ENCODE results near the gene OR2G6. TPM values are rescaled to one million over a fixed set of nuclear protein-coding genes. Genes with fewer than 3 reads are reported as not detected.
"Not testable (repeated sequence)": the region's sequence is repeated elsewhere in the genome, so short reads cannot be mapped to it uniquely, and the experiment has no call there.

OR2G6 gene
- total RNA-seq (ENCODE audit: low replicate concordance), result not detected in 2 replicates
- long read RNA-seq, result 0 reads

DNA sequence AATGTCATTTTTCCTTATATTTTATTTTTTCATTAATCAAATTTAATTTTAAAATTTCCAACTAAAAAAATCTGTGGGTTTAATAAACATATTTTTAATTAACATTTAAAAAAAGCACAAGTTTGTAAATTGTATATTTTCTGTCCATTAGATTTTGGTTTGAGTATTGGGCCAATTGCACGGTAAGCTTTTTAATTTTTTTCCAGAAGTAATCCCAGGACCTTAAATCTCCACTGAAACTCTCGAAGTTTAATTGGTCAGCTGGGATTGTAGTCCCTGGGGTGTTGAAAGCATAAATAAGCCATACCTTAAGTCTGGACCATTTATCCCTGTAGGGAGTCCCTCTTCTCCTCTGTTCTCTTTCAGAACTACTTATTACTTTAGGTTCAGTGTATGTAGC, at the start of gene OR2G6:
Gene OR2G6 (plus strand): TSS at position 301 of the 400 bp plus-strand sequence. CDS start 13,574 bp downstream, outside the sequence.
- not testable (repeated sequence) for H3K4me1 Mint-ChIP-seq (ENCODE audit: unreplicated experiment); H3K27ac Mint-ChIP-seq; H3K9me3 Mint-ChIP-seq; H3K4me3 Mint-ChIP-seq; DNase-seq (ENCODE audit: extremely low spot score, unreplicated experiment); H3K27me3 Mint-ChIP-seq; H3K36me3 Mint-ChIP-seq

DNA sequence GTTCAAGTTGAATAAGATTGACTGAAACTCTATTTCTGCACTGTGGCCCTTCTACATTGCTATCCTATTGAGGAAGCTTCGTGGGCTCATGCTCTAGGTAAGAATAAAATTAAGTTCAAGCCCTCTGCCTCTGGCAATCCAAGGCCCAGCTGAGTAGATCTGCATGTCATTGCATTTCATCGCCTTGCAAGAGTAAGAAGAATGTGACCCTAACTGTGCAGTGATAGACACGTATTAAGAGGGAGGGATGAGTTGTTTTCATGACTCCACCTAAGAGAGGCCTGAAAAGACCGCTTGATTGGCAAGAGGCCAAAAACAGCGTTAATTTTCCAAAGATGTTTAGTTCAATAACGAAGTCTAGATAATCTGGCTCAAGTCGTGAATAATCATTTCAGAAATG, 48.8 kb upstream of the OR2G6 start:
- not testable (repeated sequence) for H3K4me3 Mint-ChIP-seq; DNase-seq (ENCODE audit: extremely low spot score, unreplicated experiment); H3K27ac Mint-ChIP-seq; H3K27me3 Mint-ChIP-seq; H3K4me1 Mint-ChIP-seq (ENCODE audit: unreplicated experiment); H3K9me3 Mint-ChIP-seq; H3K36me3 Mint-ChIP-seq

DNA sequence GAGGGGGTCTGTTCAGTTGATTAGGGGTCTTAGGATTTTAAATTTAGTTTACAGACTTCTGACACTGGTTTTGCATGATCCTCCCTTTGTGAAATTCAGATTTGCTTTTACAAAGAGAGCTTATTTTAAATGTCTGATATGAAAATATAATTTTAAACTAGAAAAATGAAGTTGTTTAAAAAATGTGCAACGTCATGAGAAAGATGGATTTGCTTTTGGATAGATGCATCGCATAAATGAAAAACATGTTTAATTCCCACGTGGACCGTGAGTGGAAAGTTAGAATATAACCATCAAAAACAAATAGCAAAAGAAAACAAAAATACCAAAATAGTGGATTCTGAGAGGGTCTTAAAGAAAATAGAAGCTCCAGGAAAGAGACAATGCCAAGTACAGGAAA, 36.7 kb upstream of the OR2G6 start:
- no peak overlapping the region for H3K27ac Mint-ChIP-seq
- H3K4me3 Mint-ChIP-seq, result no peak overlapping the region
- no peaks in the 10 kb centered on the region for H3K9me3 Mint-ChIP-seq
- TF ChIP-seq, protein P1, sequence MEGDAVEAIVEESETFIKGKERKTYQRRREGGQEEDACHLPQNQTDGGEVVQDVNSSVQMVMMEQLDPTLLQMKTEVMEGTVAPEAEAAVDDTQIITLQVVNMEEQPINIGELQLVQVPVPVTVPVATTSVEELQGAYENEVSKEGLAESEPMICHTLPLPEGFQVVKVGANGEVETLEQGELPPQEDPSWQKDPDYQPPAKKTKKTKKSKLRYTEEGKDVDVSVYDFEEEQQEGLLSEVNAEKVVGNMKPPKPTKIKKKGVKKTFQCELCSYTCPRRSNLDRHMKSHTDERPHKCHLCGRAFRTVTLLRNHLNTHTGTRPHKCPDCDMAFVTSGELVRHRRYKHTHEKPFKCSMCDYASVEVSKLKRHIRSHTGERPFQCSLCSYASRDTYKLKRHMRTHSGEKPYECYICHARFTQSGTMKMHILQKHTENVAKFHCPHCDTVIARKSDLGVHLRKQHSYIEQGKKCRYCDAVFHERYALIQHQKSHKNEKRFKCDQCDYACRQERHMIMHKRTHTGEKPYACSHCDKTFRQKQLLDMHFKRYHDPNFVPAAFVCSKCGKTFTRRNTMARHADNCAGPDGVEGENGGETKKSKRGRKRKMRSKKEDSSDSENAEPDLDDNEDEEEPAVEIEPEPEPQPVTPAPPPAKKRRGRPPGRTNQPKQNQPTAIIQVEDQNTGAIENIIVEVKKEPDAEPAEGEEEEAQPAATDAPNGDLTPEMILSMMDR (conservative IDR thresholded peaks at IDR 0.05), result no peak
- no peaks in the 10 kb centered on the region for H3K4me1 Mint-ChIP-seq (ENCODE audit: unreplicated experiment)
- H3K36me3 Mint-ChIP-seq, result no peaks in the 10 kb centered on the region
- H3K27me3 Mint-ChIP-seq, result no peaks in the 10 kb centered on the region
- no peak for DNase-seq (ENCODE audit: extremely low spot score, unreplicated experiment)

DNA sequence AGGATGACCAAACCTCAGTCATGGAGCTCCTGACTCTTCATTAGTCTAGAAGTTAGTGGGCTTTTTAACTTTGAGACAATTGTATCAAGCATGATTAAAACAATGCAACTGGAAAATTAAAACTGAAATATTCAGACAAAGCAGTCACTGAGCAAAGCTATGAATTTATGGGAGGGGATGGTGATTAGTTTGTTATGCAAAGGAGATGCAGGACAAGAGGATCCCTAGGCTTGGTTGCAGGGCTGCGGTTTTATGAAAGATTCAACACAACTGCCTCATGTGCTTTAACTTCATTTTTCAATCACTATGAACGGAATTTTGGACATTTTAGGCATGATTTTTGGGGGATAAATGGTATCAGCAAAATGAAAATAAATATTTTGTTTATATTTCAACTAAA, 35.8 kb upstream of the OR2G6 start:
- DNase-seq (ENCODE audit: extremely low spot score, unreplicated experiment); H3K4me1 Mint-ChIP-seq (ENCODE audit: unreplicated experiment): not testable (repeated sequence)

DNA sequence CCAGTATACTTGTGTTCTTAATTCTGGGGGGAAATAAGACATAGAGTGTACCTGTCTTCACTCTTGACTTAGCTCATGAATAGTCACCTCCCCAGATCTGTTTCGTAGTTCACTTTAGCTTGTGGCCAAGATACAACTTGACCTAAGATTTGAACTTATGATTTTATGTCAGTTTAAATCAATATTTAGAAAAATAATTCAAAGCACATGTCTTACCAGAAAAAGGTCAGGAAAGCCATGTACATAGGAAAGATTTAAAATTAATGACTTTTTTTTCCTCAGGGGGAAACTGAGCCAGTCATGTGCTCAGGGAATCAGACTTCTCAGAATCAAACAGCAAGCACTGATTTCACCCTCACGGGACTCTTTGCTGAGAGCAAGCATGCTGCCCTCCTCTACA, 34.8 kb upstream of the OR2G6 start, which contains the start of gene OR2T3:
Gene OR2T3 (plus strand): TSS at position 301 of the 400 bp plus-strand sequence. CDS start 0 bp downstream, at position 301.
- not testable (repeated sequence) for H3K36me3 Mint-ChIP-seq; H3K4me3 Mint-ChIP-seq; H3K4me1 Mint-ChIP-seq (ENCODE audit: unreplicated experiment); H3K9me3 Mint-ChIP-seq; H3K27me3 Mint-ChIP-seq; H3K27ac Mint-ChIP-seq; DNase-seq (ENCODE audit: extremely low spot score, unreplicated experiment)

More for the DNA sequence above, 35.8 kb upstream of the OR2G6 start:
- not testable (repeated sequence) for H3K36me3 Mint-ChIP-seq, H3K4me3 Mint-ChIP-seq, H3K9me3 Mint-ChIP-seq, H3K27ac Mint-ChIP-seq, H3K27me3 Mint-ChIP-seq

DNA sequence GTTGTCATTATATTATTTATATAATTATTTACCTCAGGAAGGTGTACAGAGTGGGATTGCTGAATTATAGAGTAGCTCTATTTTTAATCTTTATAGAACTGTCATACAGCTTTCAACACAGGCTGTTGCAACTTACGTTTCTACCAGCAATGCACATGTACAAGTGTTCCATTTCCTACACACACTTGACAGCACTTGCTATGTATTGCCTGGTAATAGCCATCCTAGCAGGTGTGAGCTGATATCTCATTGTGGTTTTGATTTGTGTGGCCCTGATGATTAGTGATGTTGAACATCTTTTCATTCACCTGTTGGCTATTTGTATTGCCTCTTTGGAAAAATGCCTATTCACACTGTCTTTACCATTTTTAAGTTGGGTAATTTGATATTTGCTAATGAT, 32.2 kb upstream of the OR2G6 start:
- not testable (repeated sequence) for H3K9me3 Mint-ChIP-seq; H3K27me3 Mint-ChIP-seq; H3K27ac Mint-ChIP-seq; DNase-seq (ENCODE audit: extremely low spot score, unreplicated experiment); H3K36me3 Mint-ChIP-seq; H3K4me3 Mint-ChIP-seq; H3K4me1 Mint-ChIP-seq (ENCODE audit: unreplicated experiment)

DNA sequence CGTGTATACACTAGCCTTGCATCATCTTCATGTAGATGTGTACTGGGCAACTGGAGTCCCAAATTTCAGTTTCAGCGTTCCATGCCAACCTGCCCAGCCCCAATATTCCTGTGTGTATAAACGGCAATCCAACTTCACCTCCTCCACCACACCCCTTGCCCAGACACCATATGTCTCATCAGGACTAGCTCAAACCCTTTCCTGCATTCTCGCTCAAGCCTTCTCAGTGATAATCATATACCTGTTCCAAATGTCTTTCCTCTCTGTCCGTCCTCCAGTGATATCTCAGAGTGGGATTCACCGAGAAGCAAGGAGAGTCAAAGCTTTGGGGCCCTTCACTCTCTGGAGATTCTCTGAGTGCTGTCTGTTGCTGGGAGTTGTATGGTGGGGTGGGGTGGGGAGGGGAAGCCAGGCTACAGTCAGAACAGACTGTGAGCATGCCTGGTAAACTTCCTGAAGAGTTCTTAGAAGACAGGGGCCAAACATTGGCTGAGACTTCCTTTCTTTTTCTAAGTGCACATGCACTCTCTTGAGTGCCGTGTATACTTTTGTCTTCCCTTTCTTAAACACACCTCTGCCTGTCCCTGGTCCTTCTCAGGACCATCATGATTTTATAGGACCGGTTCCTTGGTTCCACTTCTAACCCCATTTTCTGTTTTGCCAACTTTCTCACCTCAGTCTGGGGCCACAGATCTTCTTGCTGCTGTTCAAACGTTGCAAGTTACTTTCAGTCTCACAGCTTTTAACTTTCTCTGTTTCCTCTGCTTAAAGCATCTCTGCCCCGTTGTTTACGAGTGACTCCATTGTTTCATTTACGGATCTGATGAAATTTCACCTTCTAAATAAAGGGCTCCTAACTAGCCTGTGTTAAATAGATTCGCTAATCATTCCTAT, 25.9 kb upstream of the OR2G6 start:
- not testable (repeated sequence) for H3K9me3 Mint-ChIP-seq; H3K27me3 Mint-ChIP-seq; H3K36me3 Mint-ChIP-seq; DNase-seq (ENCODE audit: extremely low spot score, unreplicated experiment); H3K4me3 Mint-ChIP-seq; H3K4me1 Mint-ChIP-seq (ENCODE audit: unreplicated experiment); H3K27ac Mint-ChIP-seq

DNA sequence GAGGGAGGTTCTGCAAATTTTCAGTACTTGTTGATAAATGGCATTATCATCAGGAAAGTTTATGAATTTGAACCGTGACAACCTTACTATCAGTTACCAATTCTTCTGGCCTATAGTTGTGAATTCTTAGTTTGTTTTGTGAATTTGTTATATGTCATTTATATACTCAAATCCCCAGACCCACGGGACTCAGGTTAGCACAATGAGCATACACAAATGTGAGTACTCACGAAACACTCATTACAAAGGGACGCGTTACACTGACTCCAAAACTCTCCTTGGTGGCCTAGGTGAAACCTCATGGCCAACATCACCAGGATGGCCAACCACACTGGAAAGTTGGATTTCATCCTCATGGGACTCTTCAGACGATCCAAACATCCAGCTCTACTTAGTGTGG, 19.6 kb upstream of the OR2G6 start, which contains the start of gene OR2T5:
Gene OR2T5 (plus strand): TSS at position 301 of the 400 bp plus-strand sequence. CDS start 0 bp downstream, at position 301.
- H3K4me1 Mint-ChIP-seq (ENCODE audit: unreplicated experiment); DNase-seq (ENCODE audit: extremely low spot score, unreplicated experiment); H3K4me3 Mint-ChIP-seq; H3K36me3 Mint-ChIP-seq; H3K27me3 Mint-ChIP-seq; H3K9me3 Mint-ChIP-seq; H3K27ac Mint-ChIP-seq: not testable (repeated sequence)

DNA sequence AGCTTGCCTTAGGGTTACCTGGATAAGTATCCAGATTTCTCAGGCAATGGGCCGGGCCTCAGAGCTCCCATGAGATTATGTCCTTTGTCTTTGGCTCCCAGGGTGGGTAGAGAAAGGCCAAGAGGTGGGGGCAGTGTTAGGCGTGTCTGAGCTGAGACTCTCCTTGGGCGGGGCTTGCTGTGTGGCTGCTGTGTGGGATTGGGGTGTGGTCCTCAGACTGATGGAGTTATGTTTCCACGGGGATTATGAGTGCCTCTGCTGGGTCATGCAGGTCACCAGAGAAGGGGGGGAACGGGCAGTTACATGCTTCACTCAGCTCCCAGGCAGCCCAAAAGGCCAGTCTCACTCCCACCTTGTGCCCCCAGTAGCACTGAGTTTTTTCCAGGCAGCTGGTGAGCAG, 11.2 kb upstream of the OR2G6 start:
- not testable (repeated sequence) for H3K9me3 Mint-ChIP-seq; DNase-seq (ENCODE audit: extremely low spot score, unreplicated experiment); H3K4me1 Mint-ChIP-seq (ENCODE audit: unreplicated experiment); H3K4me3 Mint-ChIP-seq; H3K27me3 Mint-ChIP-seq; H3K27ac Mint-ChIP-seq; H3K36me3 Mint-ChIP-seq

DNA sequence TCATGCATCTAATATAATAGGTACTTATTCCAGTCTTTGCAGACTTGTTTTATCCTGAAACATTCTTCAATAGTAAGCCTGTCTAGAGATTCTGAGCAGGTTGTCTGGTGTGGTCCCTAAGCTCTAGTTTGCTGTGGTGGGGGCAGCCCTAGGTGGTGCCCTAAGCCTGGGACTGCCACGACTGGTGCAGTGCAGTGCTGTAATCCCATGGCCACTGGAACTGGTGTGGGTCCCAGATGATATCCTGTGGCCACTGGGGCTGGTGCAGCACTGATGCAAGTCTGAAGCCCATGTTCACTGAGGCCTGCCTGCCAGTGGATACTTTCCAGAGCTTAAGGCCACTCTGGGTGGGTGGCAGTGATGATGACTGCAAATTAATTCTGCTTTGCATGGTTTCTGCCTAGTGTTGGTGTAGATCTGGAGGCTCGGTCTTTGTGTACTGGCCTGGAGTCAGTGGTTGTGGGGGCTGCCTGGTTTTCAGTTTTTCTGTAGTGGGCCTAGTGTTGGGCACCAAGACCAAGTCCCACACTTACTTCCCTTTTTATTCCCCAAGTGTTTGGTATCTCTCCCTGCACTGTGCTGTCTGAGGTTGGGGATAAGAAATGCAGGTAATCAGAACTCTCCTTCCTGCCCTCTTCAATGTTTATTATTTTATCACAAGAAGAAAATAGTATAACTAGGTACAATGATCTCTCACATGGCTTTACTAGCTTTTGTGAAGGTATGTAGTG, 7.4 kb upstream of the OR2G6 start:
- H3K9me3 Mint-ChIP-seq; DNase-seq (ENCODE audit: extremely low spot score, unreplicated experiment); H3K27me3 Mint-ChIP-seq; H3K27ac Mint-ChIP-seq; H3K4me3 Mint-ChIP-seq; H3K36me3 Mint-ChIP-seq; H3K4me1 Mint-ChIP-seq (ENCODE audit: unreplicated experiment): not testable (repeated sequence)

DNA sequence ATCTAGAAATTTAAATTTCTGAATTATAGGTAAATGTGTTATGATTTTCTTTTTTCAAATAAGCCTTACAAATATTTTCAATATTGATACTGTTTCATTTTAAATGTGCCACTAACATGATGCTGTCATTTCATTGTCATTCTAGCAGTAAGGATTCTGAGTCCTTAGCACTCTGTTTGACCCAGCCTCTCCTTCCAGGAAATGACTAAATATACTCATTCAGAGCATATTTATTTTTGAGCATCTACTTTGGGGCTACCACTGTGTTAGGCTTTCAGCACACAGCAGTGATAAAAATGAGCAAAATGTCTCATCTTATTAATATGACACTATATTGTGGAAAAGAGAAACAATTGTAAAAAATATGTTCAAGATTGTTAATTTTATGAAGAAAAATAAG, 2.3 kb downstream of the OR2G6 start:
- not testable (repeated sequence) for H3K27ac Mint-ChIP-seq; H3K4me3 Mint-ChIP-seq; H3K4me1 Mint-ChIP-seq (ENCODE audit: unreplicated experiment); H3K36me3 Mint-ChIP-seq; H3K27me3 Mint-ChIP-seq; H3K9me3 Mint-ChIP-seq; DNase-seq (ENCODE audit: extremely low spot score, unreplicated experiment)

Data from type B pancreatic cell (in vitro differentiated cells).